ENCODE data around the gene FES.

Gene FES

DNA sequence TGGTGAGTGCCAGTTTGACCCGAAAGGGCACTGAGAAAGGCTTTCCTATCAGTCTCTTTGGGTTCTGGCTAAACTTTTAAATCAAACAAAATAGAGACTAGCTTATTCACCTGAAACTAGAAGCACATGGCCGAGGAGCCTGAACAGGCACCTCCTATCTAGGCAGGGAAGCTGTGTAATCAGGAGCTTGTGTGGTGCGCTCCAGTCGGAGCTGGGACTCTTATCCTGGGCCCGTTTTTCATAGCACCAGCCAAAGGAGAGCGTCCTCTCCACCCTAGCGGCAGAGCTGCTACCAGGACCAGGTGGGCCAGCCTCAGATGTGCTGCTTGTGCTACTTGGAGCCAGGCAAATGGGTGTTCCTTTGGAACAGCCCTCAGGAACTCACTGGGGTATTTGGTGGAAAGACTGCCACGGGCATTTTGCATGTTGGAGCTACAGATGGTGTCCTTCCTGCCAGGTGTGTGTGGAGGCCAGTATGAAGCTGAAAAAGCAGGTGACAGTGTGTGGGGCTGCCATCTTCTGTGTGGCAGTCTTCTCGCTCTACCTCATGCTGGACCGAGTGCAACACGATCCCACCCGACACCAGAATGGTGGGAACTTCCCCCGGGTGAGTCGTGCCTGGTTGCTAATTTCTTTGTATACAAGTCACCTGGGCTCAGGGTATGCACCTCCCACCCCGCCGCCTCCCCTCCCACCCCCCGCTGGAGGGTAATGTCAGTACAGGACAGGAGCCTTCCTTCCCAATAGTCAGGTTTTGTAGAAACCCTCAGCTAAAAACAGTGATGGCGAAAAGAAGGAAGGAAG, 19.6 kb downstream of the FES start:
- Histone ChIP-seq H3K4me2 (ENCODE audit: low read length) (peak overlapping the region; percentile 77), H3K36me3 (ENCODE audit: control insufficient read depth, low read length) (peaks cover 47% of the 10 kb centered on the region), H3K27me3 (ENCODE audit: control insufficient read depth, low read length) (no peaks in the 10 kb centered on the region), H3F3A (ENCODE audit: control insufficient read depth, insufficient read depth) (no peaks in the 10 kb centered on the region), H4K20me1 (ENCODE audit: control insufficient read depth, insufficient read depth, low read depth, low read length) (no peaks in the 10 kb centered on the region), H3K4me1 (ENCODE audit: control insufficient read depth, low read length) (peaks cover 28% of the 10 kb centered on the region), H3K27ac (ENCODE audit: low read depth, low read length) (peak overlapping the region; percentile 89), H3K4me3 (ENCODE audit: low read length) (peak overlapping the region; percentile 78), H3K79me2 (ENCODE audit: control insufficient read depth, low read length) (peaks cover 28% of the 10 kb centered on the region), H3K9me2 (replicated peaks; ENCODE audit: control insufficient read depth, low read length) (no peaks in the 10 kb centered on the region), H3K9me3 (ENCODE audit: control insufficient read depth, insufficient read depth, low read length) (no peaks in the 10 kb centered on the region)
- TF ChIP-seq, protein P1, sequence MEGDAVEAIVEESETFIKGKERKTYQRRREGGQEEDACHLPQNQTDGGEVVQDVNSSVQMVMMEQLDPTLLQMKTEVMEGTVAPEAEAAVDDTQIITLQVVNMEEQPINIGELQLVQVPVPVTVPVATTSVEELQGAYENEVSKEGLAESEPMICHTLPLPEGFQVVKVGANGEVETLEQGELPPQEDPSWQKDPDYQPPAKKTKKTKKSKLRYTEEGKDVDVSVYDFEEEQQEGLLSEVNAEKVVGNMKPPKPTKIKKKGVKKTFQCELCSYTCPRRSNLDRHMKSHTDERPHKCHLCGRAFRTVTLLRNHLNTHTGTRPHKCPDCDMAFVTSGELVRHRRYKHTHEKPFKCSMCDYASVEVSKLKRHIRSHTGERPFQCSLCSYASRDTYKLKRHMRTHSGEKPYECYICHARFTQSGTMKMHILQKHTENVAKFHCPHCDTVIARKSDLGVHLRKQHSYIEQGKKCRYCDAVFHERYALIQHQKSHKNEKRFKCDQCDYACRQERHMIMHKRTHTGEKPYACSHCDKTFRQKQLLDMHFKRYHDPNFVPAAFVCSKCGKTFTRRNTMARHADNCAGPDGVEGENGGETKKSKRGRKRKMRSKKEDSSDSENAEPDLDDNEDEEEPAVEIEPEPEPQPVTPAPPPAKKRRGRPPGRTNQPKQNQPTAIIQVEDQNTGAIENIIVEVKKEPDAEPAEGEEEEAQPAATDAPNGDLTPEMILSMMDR (IDR thresholded peaks at IDR 0.05; ENCODE audit: low read depth, low read length, poor library complexity, severe bottlenecking) = peak; percentile 22
- no peak for TF ChIP-seq EZH2phosphoT487 (IDR thresholded peaks at IDR 0.05; ENCODE audit: borderline replicate concordance, low read length)

DNA sequence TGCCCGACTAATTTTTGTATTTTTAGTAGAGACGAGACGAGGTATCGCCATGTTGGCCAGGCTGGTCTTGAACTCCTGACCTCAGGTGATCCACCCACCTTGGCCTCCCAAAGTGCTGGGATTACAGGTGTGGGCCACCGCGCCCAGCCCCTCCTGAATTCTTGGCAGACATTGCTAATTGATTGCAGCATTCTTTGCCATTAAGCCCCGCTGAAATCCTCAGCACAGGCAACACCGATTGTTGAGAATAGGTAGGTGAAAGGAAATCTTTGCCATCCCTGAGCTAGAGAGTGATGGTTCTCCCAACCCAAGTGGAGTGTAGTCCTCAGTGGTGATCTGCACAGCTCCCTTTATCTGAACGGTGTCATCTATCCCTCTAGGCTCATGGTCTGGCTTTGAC, 20.4 kb downstream of the FES start:
- Histone ChIP-seq H3K36me3 (ENCODE audit: control insufficient read depth, low read length) (peaks cover 53% of the 10 kb centered on the region), H3K27ac (ENCODE audit: low read depth, low read length) (no peak overlapping the region), H3K4me3 (ENCODE audit: low read length) (no peak overlapping the region), H3K4me1 (ENCODE audit: control insufficient read depth, low read length) (peaks cover 23% of the 10 kb centered on the region), H3K4me2 (ENCODE audit: low read length) (no peak overlapping the region), H3K9me2 (replicated peaks; ENCODE audit: control insufficient read depth, low read length) (no peaks in the 10 kb centered on the region), H3K9me3 (ENCODE audit: control insufficient read depth, insufficient read depth, low read length) (no peaks in the 10 kb centered on the region), H3K79me2 (ENCODE audit: control insufficient read depth, low read length) (peaks cover 28% of the 10 kb centered on the region), H3K27me3 (ENCODE audit: control insufficient read depth, low read length) (no peaks in the 10 kb centered on the region), H3F3A (ENCODE audit: control insufficient read depth, insufficient read depth) (no peaks in the 10 kb centered on the region), H4K20me1 (ENCODE audit: control insufficient read depth, insufficient read depth, low read depth, low read length) (no peaks in the 10 kb centered on the region)
- no peak for TF ChIP-seq EZH2phosphoT487 (IDR thresholded peaks at IDR 0.05; ENCODE audit: borderline replicate concordance, low read length)
- TF ChIP-seq, protein P1 (IDR thresholded peaks at IDR 0.05; ENCODE audit: low read depth, low read length, poor library complexity, severe bottlenecking) = no peak

DNA sequence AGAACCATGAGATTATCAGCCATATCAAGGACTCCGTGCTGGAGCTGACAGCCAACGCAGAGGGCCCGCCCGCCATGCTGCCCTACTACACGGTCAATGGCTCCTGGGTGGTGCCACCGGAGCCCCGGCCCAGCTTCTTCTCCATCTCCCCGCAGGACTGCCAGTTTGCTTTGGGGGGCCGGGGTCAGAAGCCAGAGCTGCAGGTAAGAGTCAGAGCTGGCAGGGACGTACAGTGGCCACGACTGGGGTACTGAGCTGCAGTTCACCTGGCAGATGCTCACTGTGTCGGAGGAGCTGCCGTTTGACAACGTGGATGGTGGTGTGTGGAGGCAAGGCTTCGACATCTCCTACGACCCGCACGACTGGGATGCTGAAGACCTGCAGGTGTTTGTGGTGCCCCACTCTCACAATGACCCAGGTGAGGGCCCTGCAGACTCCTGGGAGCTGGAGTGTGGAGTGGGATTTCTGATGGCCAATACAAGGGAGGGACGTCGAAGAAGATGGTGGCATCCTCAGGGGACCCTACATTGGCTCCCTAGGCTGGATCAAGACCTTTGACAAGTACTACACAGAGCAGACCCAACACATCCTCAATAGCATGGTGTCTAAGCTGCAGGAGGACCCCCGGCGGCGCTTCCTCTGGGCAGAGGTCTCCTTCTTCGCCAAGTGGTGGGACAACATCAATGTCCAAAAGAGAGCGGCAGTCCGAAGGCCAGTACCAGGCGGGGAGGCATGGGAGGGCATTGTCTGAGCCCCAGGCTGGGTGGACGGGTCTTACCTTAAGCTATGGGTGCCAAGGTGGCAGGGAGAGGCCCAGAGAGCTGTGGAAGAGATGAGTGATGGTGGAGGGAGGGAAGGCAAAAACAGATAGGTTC, 21.2 kb downstream of the FES start:
- no peak for TF ChIP-seq EZH2phosphoT487 (IDR thresholded peaks at IDR 0.05; ENCODE audit: borderline replicate concordance, low read length)
- TF ChIP-seq, protein P1 (IDR thresholded peaks at IDR 0.05; ENCODE audit: low read depth, low read length, poor library complexity, severe bottlenecking) = no peak
- Histone ChIP-seq H3K27me3 (ENCODE audit: control insufficient read depth, low read length) (no peaks in the 10 kb centered on the region), H3K4me2 (ENCODE audit: low read length) (no peak overlapping the region), H3F3A (ENCODE audit: control insufficient read depth, insufficient read depth) (no peaks in the 10 kb centered on the region), H3K9me3 (ENCODE audit: control insufficient read depth, insufficient read depth, low read length) (no peaks in the 10 kb centered on the region), H3K9me2 (replicated peaks; ENCODE audit: control insufficient read depth, low read length) (no peaks in the 10 kb centered on the region), H3K36me3 (ENCODE audit: control insufficient read depth, low read length) (peaks cover 59% of the 10 kb centered on the region), H3K4me1 (ENCODE audit: control insufficient read depth, low read length) (peaks cover 23% of the 10 kb centered on the region), H3K27ac (ENCODE audit: low read depth, low read length) (no peak overlapping the region), H4K20me1 (ENCODE audit: control insufficient read depth, insufficient read depth, low read depth, low read length) (no peaks in the 10 kb centered on the region), H3K79me2 (ENCODE audit: control insufficient read depth, low read length) (peaks cover 28% of the 10 kb centered on the region), H3K4me3 (ENCODE audit: low read length) (no peak overlapping the region)

Measured in DOHH2 (cell line).